ENCODE measurements around the gene METTL16.
A peak's percentile ranks its signal among the peaks of the same experiment; 100 is the strongest.
"Not testable (repeated sequence)": the region's sequence is repeated elsewhere in the genome, so short reads cannot be mapped to it uniquely, and the experiment has no call there.

METTL16 gene

GRCh38 chr17:2450016-2450650 is 61.6 kb downstream of the METTL16 start:
- DNase-seq (ENCODE audit: low read depth), result no peak

GRCh38 chr17:2449486-2449885 is 62.2 kb downstream of the METTL16 start:
- no peak for DNase-seq (ENCODE audit: low read depth)

- not testable (repeated sequence) for DNase-seq (ENCODE audit: low read depth)
These were observed 64.2 kb downstream of the METTL16 start for GRCh38 chr17:2447479-2447878.

GRCh38 chr17:2445638-2446037 is 66.0 kb downstream of the METTL16 start:
- no peak for DNase-seq (ENCODE audit: low read depth)

- peak; percentile 43 for DNase-seq (ENCODE audit: low read depth)
These were observed 67.3 kb downstream of the METTL16 start for GRCh38 chr17:2444382-2444781.

GRCh38 chr17:2442166-2442565 is 69.5 kb downstream of the METTL16 start:
- DNase-seq (ENCODE audit: low read depth), result no peak

GRCh38 chr17:2440930-2441329 is 70.8 kb downstream of the METTL16 start:
- no peak for DNase-seq (ENCODE audit: low read depth)

GRCh38 chr17:2439997-2440396 is 71.7 kb downstream of the METTL16 start:
- DNase-seq (ENCODE audit: low read depth), result peak; percentile 93

- DNase-seq (ENCODE audit: low read depth), result peak; percentile 94
These were observed 72.9 kb downstream of the METTL16 start for GRCh38 chr17:2438823-2439222.

GRCh38 chr17:2436316-2436905 is 75.3 kb downstream of the METTL16 start:
- no peak for DNase-seq (ENCODE audit: low read depth)

GRCh38 chr17:2435862-2436261 is 75.8 kb downstream of the METTL16 start:
- no peak for DNase-seq (ENCODE audit: low read depth)

- no peak for DNase-seq (ENCODE audit: low read depth)
These were observed 76.4 kb downstream of the METTL16 start for GRCh38 chr17:2435181-2435741.

GRCh38 chr17:2433696-2434095 is 78.0 kb downstream of the METTL16 start:
- no peak for DNase-seq (ENCODE audit: low read depth)

- DNase-seq (ENCODE audit: low read depth), result no peak
These were observed 83.8 kb downstream of the METTL16 start for GRCh38 chr17:2427910-2428309.

GRCh38 chr17:2427215-2427614 is 84.5 kb downstream of the METTL16 start:
- DNase-seq (ENCODE audit: low read depth), result no peak

- DNase-seq (ENCODE audit: low read depth), result no peak
These were observed 88.4 kb downstream of the METTL16 start for GRCh38 chr17:2423271-2423670.

- no peak for DNase-seq (ENCODE audit: low read depth)
These were observed 90.2 kb downstream of the METTL16 start for GRCh38 chr17:2421315-2422147.

GRCh38 chr17:2420176-2420575 is 91.5 kb downstream of the METTL16 start:
- DNase-seq (ENCODE audit: low read depth), result no peak

GRCh38 chr17:2419486-2419885 is 92.2 kb downstream of the METTL16 start:
- no peak for DNase-seq (ENCODE audit: low read depth)

GRCh38 chr17:2418572-2418971 is 93.1 kb downstream of the METTL16 start:
- peak; percentile 64 for DNase-seq (ENCODE audit: low read depth)

GRCh38 chr17:2416010-2416734 is 95.5 kb downstream of the METTL16 start:
- DNase-seq (ENCODE audit: low read depth), result peak; percentile 82

GRCh38 chr17:2415081-2415480 is 96.6 kb downstream of the METTL16 start:
- no peak for DNase-seq (ENCODE audit: low read depth)

Data from iris pigment epithelial cell (primary cell).